GM12878 (cell line): ENCODE results near the gene TRIM71. TPM values are rescaled to one million over a fixed set of nuclear protein-coding genes. Genes with fewer than 3 reads are reported as not detected.

ENCODE experiments used
- ATAC-seq: fragments of 200-7000 bp; cut with Tn5 transposase; 3 replicates; pipeline ENCODE4 v1.9.1; 2020; ENCODE audit warnings: mild to moderate bottlenecking, moderate library complexity
- BruUV-seq: library from RNA; stranded (reverse); fragments of 400-500 nt; replicated peaks from 2 replicates; lab custom pipeline; 2021; lab: Mats Ljungman, UMichigan
- CTCF ChIA-PET: fragments of 300-600 bp; sonication (Branson Sonifier 250); formaldehyde crosslinking; extraction: SDS; loops from one replicate; lab custom pipeline; 2021; ENCODE audit warnings: inconsistent platforms; lab: Yijun Ruan, JAX
- POLR2A ChIA-PET: fragments of 350-600 bp; formaldehyde crosslinking; extraction: SDS; loops from one replicate; lab custom pipeline; 2021; ENCODE audit warnings: inconsistent platforms; lab: Charles Lee
- RAD21 ChIA-PET: fragments of 300-600 bp; sonication (Branson Sonifier 250); formaldehyde crosslinking; loops from one replicate; lab custom pipeline; 2023; ENCODE audit warnings: antibody characterized with exemption; ENCODE audit not compliant: unreplicated experiment; lab: Charles Lee
- SMC1A ChIA-PET: fragments of 300-600 bp; sonication (Branson Sonifier 250); formaldehyde crosslinking; loops from one replicate; lab custom pipeline; 2023; ENCODE audit not compliant: unreplicated experiment, uncharacterized antibody; lab: Charles Lee
- DNase-seq: peaks from one replicate; pipeline ENCODE4 v3.0.0-alpha.2; 2011; ENCODE audit warnings: low read depth, low spot score
- FAIRE-seq: peaks from 3 replicates; lab custom pipeline; 2011; peaks lifted over from hg19 to GRCh38; lab: Jason Lieb, UNC
- H2AFZ ChIP-seq: 2 replicates; pipeline ENCODE4 v1.6.0; 2011; ENCODE audit warnings: low read depth, low read length, control low read depth; ENCODE audit not compliant: control insufficient read depth
- H3K27ac ChIP-seq: 2 replicates; pipeline ENCODE4 v1.5.1; 2011; ENCODE audit warnings: control low read depth; ENCODE audit not compliant: control insufficient read depth, insufficient read depth
- H3K27me3 ChIP-seq, 2 experiments: replicated peaks in 1 of 2; 2 replicates each; pipeline versions ENCODE4 v1.6.0 to v1.6.1; 2011; ENCODE audit warnings: low read length in 1 of 2; ENCODE audit not compliant: control insufficient read depth in 2 of 2, insufficient read depth in 2 of 2
- H3K36me3 ChIP-seq, 2 experiments: 2 replicates each; pipeline ENCODE4 v1.5.1; 2011; ENCODE audit warnings: low read length in 1 of 2; ENCODE audit not compliant: control insufficient read depth in 2 of 2, insufficient read depth in 2 of 2
- H3K4me1 ChIP-seq: 2 replicates; pipeline ENCODE4 v1.6.1; 2011; ENCODE audit warnings: mild to moderate bottlenecking, low read length, moderate library complexity, mixed read lengths; ENCODE audit not compliant: control insufficient read depth, insufficient read depth
- H3K4me2 ChIP-seq: 2 replicates; pipeline ENCODE4 v1.6.0; 2011; ENCODE audit warnings: control low read depth; ENCODE audit not compliant: control insufficient read depth, insufficient read depth
- H3K4me3 ChIP-seq: fragments of 200-600 bp; sonication (generic); 2 replicates; pipeline ENCODE4 v1.5.1; 2016
- H3K79me2 ChIP-seq: 2 replicates; pipeline ENCODE4 v1.6.0; 2011; ENCODE audit warnings: low read length; ENCODE audit not compliant: control insufficient read depth, insufficient read depth
- H3K9ac ChIP-seq: 2 replicates; pipeline ENCODE4 v1.8.0; 2011; ENCODE audit warnings: low read length, control low read depth, mixed read lengths; ENCODE audit not compliant: control insufficient read depth, insufficient read depth
- H3K9me3 ChIP-seq: replicated peaks from 3 replicates; pipeline ENCODE4 v1.5.1; 2011; ENCODE audit warnings: mild to moderate bottlenecking, low read length; ENCODE audit not compliant: control insufficient read depth, insufficient read depth
- H4K20me1 ChIP-seq: 2 replicates; pipeline ENCODE4 v1.6.0; 2011; ENCODE audit not compliant: control insufficient read depth, insufficient read depth
- ATF7 ChIP-seq: fragments of 450-650 bp; IDR thresholded peaks from 2 replicates; pipeline ENCODE4 v1.6.1; 2016; ENCODE audit warnings: low read depth, mild to moderate bottlenecking
- CBFB ChIP-seq: IDR thresholded peaks from 2 replicates; pipeline ENCODE4 v1.6.1; 2016; ENCODE audit warnings: antibody characterized with exemption, low read depth
- CREB1 ChIP-seq: IDR thresholded peaks from 2 replicates; pipeline ENCODE4 v1.6.1; 2012; ENCODE audit warnings: low read depth, mild to moderate bottlenecking, inconsistent platforms
- CUX1 ChIP-seq: IDR thresholded peaks from 2 replicates; pipeline ENCODE4 v1.6.1; 2012; ENCODE audit warnings: improper control_type of control experiment, low read depth, low read length; ENCODE audit not compliant: insufficient replicate concordance
- DPF2 ChIP-seq: fragments of 450-650 bp; IDR thresholded peaks from 2 replicates; pipeline ENCODE4 v1.6.1; 2017; ENCODE audit warnings: mild to moderate bottlenecking
- IKZF2 ChIP-seq, 2 experiments: fragments of 450-650 bp; IDR thresholded peaks; 2 replicates each; pipeline ENCODE4 v1.6.1; 2017; ENCODE audit warnings: mild to moderate bottlenecking in 2 of 2, moderate library complexity in 2 of 2
- MEF2B ChIP-seq: fragments of 450-650 bp; IDR thresholded peaks from 2 replicates; pipeline ENCODE4 v1.6.1; 2018; ENCODE audit warnings: mild to moderate bottlenecking, moderate library complexity; ENCODE audit not compliant: partially characterized antibody, poor library complexity, severe bottlenecking
- MTA2 ChIP-seq: fragments of 450-650 bp; IDR thresholded peaks from 2 replicates; pipeline ENCODE4 v1.6.1; 2016; ENCODE audit warnings: low read depth, mild to moderate bottlenecking, moderate library complexity
- NKRF ChIP-seq: fragments of 450-650 bp; conservative IDR thresholded peaks from 2 replicates; pipeline ENCODE4 v1.6.1; 2017; ENCODE audit warnings: mild to moderate bottlenecking, moderate library complexity
- NR2F1 ChIP-seq: fragments of 450-650 bp; conservative IDR thresholded peaks from 2 replicates; pipeline ENCODE4 v1.6.1; 2017; ENCODE audit warnings: mild to moderate bottlenecking
- WGBS: methylation state at CpG from one replicate; pipeline ENCODE4 v1.1.6; 2016; ENCODE audit warnings: low lambda C conversion rate; ENCODE audit not compliant: insufficient replicate concordance, insufficient coverage; ENCODE audit errors: missing lambda C conversion rate; 5-methylcytosine and 5-hydroxymethylcytosine counted together
- in situ Hi-C: fragments of 300-500 bp; cut with MboI; formaldehyde crosslinking; loops from 9 replicates; pipeline ENCODE4 v1.14.3; 2018; ENCODE audit warnings: mixed read lengths
- intact Hi-C: fragments of 100-400 bp; cut with micrococcal nuclease; formaldehyde crosslinking; loops from one replicate; pipeline ENCODE4 v1.14.2; 2022; ENCODE audit not compliant: unreplicated experiment
- polyA plus RNA-seq, 11 experiments: library from polyadenylated mRNA; depleted of rRNA in 4 of 11; unstranded in 6 of 11; stranded (reverse) in 5 of 11; fragments of >200 nt; fragmentation: Nextera tagmentation in 4 of 11; fragmentation: Illumina TruSeq in 1 of 11; extraction: Ambion mirVana in 4 of 11; extraction: Trizol in 1 of 11; gene quantifications; 1 replicate in 1 of 11; 2 replicates in 10 of 11; pipeline versions ENCODE4 v1.2.1 to v1.2.3, GENCODE V29; 2011 to 2016; ENCODE audit warnings: inconsistent platforms in 2 of 11, missing spikeins in 2 of 11, low read depth in 1 of 11
- total RNA-seq, 4 experiments: library from RNA; depleted of rRNA in 3 of 4; stranded (reverse); fragments of >200 nt in 3 of 4; fragmentation: Illumina TruSeq in 1 of 4; extraction: Trizol in 1 of 4; gene quantifications; 2 replicates each; pipeline versions ENCODE4 v1.2.1 to v1.2.3, GENCODE V29; 2013 to 2021
- TF ChIP-seq, protein P1 (sequence below): fragments of 450-650 bp; formaldehyde crosslinking; IDR thresholded peaks from 2 replicates; pipeline ENCODE4 v1.4.0; 2020; ENCODE audit warnings: mild to moderate bottlenecking, moderate library complexity

The TRIM71 gene
- total and polyA plus RNA-seq, 10 of the 15 experiments (the other 5 are each of a cell fraction or from before 2014, with no cell fraction given), result 0.02 to 1.8 (median 0.16) TPM

DNA sequence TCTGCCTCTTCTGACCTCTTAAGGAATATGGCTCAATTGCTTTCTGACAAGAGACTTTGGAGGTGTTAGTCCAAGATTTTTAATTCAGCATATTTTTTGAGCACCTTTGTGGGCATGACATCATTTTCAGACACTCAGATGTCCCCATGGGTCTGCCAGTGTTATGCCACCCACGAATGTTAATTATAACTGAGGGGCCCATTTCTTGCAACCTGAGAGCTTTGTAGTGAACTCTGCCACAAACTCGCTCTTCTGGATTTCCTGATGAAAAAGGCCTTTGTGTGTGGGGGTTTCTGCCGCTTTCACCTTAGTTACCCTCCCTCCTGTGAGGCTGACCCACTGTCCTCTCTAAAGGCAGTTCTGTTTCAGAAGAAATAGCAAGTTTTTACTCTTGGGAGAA, 69.1 kb downstream of the TRIM71 start:
- no peaks in the 10 kb centered on the region for H3K27me3 ChIP-seq
- WGBS, result 4% methylated on average over 3 of the region's 3 CpGs
- no peaks in the 10 kb centered on the region for H3K9me3 ChIP-seq
- no peaks in the 10 kb centered on the region for H3K36me3 ChIP-seq
- no peaks in the 10 kb centered on the region for H4K20me1 ChIP-seq
- no peaks in the 10 kb centered on the region for H3K79me2 ChIP-seq
- H3K4me2 ChIP-seq, result no peak overlapping the region
- ChIA-PET POLR2A (interaction anchor here (0.7 kb wide), 2 partner anchors 37 to 38 kb away, joined by 6 read pairs; no protein-coding TSS in a partner anchor), CTCF (interaction anchor here (0.6 to 2.1 kb wide), 4 partner anchors 12 to 496 kb away, joined by 3 to 7 read pairs (median 4); no protein-coding TSS in a partner anchor), RAD21 (interaction anchor here (1.0 to 3.9 kb wide), 2 partner anchors 12 to 462 kb away, joined by 3 to 11 read pairs; no protein-coding TSS in a partner anchor), SMC1A (interaction anchor here (0.6 to 5.9 kb wide), 3 partner anchors 9 to 14 kb away, joined by 3 to 44 read pairs (median 25); no protein-coding TSS in a partner anchor)
- no peak overlapping the region for H3K4me3 ChIP-seq
- ATAC-seq (no peak; the same call in 1 of the 3 replicates), DNase-seq (no peak)
- BruUV-seq, result no TSS peak
- no peak overlapping the region for H3K9ac ChIP-seq
- intact Hi-C loops, result no loop called here
- in situ Hi-C loops, result no loop called here
- TF ChIP-seq MEF2B (peak; percentile 26), NR2F1 (peak; percentile 54), DPF2 (peak; percentile 22; the same call in 1 of the 2 replicates), CUX1 (no peak), CBFB (no peak), IKZF2 (IDR thresholded peaks at IDR 0.05) (peak in 1 of 2 experiments; percentile 15; a peak in 2 of 4 replicates), CREB1 (no peak), ATF7 (peak; percentile 78), MTA2 (peak; percentile 24; the same call in 1 of the 2 replicates), NKRF (no peak)
- TF ChIP-seq, protein P1, sequence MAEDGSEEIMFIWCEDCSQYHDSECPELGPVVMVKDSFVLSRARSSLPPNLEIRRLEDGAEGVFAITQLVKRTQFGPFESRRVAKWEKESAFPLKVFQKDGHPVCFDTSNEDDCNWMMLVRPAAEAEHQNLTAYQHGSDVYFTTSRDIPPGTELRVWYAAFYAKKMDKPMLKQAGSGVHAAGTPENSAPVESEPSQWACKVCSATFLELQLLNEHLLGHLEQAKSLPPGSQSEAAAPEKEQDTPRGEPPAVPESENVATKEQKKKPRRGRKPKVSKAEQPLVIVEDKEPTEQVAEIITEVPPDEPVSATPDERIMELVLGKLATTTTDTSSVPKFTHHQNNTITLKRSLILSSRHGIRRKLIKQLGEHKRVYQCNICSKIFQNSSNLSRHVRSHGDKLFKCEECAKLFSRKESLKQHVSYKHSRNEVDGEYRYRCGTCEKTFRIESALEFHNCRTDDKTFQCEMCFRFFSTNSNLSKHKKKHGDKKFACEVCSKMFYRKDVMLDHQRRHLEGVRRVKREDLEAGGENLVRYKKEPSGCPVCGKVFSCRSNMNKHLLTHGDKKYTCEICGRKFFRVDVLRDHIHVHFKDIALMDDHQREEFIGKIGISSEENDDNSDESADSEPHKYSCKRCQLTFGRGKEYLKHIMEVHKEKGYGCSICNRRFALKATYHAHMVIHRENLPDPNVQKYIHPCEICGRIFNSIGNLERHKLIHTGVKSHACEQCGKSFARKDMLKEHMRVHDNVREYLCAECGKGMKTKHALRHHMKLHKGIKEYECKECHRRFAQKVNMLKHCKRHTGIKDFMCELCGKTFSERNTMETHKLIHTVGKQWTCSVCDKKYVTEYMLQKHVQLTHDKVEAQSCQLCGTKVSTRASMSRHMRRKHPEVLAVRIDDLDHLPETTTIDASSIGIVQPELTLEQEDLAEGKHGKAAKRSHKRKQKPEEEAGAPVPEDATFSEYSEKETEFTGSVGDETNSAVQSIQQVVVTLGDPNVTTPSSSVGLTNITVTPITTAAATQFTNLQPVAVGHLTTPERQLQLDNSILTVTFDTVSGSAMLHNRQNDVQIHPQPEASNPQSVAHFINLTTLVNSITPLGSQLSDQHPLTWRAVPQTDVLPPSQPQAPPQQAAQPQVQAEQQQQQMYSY (CRISPR knock-in tag), result no peak
- TF ChIP-seq, all 136 proteins: peak for 6
- FAIRE-seq, result no peak
- Histone ChIP-seq H3K4me1 (peaks cover 32% of the 10 kb centered on the region), H3K27ac (no peak overlapping the region), H2AFZ (no peak overlapping the region)
